Measurements from ENCODE around the gene RXFP4.
"Not testable (repeated sequence)": the region's sequence is repeated elsewhere in the genome, so short reads cannot be mapped to it uniquely, and the experiment has no call there.

Gene RXFP4

DNA sequence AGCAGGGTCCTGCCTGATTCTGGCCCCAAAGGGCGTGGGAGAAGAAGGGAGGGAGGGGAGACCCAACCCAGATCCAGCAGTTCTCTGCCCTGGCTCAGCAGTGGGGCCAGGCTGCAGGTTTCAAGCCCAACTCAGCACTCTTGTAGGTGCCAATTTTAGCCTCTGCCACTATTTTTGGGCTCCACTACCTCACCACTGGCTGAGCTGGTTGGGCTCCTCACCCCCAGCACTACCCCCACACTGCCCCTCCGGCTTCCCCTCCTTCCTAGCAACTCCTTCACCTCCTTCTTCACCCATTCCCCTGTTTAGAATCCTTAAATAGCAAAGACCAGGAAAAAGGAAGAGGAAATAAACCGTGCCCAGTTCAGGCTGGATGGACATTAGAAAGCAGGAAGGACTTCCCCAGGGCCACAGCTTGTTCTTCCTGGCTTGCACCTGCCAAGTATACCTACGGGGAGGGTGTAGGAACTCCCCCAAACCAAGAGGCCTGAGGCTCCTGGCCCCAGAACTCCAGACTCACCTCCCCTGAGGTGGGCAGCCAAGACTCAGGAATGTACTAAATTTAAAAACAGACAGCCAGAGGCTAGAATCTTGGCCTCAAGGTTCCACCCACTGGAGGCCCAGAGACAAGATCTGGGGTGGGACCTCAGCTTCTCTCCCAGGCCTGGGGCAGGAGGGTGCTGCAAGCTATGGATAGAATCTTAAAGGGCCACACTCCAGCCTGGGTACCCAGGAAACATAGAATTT is 38.3 kb downstream of the RXFP4 start:
- no peak for DNase-seq

DNA sequence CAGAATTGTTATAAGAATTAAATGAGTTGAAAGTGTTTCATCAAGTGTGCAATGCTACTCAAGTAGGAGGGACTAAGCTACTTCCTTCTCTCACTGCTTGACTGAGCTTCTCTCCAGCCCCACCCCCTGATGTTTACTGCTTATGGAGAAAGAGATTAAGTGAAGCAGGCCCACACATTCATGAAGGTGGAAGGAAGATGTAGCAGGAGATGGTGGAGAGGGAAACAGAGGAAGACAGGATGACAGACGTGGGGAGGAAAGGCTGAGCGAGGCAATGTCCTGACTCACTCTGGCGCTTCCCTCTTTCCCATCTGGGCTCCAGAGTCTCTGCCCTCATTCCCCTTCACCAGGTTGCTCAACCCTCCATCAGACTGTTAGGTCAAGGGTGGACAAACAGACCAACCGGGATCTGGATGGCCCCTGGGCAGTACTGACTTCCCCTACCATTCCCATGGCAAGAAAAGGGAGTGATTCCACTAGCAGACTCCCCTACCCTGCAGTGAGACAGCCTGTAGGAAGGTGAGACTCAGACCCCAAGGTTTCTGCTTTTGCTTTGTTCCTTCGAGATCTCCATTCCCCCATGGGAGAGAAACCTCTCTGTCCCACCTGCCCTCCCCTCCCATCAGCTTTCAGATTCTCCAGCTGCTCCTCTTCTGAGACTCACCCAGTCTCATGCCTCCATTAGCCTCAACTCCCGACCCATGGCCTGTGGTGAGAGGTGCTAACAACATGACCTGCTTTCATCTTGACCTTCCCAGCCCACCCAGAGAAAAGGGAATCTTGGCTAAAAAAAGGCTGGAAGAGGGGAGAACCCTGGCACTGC is 40.0 kb downstream of the RXFP4 start:
- no peak for DNase-seq

- DNase-seq = no peak
Observed at GRCh38 chr1:155982106-155982505, 40.7 kb downstream of the RXFP4 start.

DNA sequence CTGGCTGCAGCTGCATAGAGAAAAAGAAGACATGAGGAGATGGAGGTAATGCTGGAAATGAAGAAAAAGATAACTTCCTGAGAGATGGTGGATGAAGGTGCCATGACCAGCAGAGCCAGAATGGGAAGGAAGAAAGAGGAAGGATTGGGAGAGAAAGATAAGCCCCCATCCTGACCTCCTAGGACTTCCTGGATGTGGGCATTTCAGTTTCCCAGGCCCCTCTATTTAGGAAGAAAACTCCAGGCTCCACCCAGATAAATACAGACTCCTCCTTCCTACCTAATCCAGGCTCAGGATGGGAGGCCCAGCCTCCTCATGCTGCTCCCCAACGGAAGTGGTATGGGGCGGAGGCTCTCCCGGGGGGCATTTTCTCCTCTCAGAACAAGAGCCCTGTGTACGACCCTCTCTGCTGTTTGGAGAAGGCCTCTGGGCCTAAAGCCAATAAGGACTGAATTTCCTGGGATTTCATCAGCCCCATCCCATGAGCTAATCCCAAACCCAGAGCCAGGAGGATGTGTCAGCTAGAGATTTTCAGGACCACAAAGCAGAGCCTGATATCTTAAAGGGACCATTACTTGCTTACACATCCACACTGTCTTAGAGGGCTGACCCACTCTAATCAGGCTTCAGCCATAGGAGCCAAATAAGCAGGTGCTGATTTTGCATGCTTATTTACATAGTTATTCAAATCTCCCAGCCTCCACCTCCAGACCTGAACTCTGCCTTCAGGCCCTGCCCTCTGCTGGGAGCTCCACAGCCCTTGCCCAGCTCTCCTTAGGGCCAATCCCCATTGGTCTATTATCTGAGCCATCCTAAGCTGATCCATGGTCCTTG is 42.0 kb downstream of the RXFP4 start:
- no peak for DNase-seq

GRCh38 chr1:155984341-155984740 is 42.9 kb downstream of the RXFP4 start:
- no peak for DNase-seq

GRCh38 chr1:155984903-155985645 is 43.6 kb downstream of the RXFP4 start:
- DNase-seq = not testable (repeated sequence)

GRCh38 chr1:155989242-155990004 is 48.0 kb downstream of the RXFP4 start:
- DNase-seq = peak; percentile 78 to 80

- no peak for DNase-seq
Observed at GRCh38 chr1:155990005-155990739, 48.7 kb downstream of the RXFP4 start.

Data from stimulated activated CD4-positive, alpha-beta T cell treated with anti-CD3 and anti-CD28 coated beads, Interleukin-2, amount 100 ng/mL, for 24 hours (primary cell).